AG04450 (cell line): ENCODE results near the gene VSIG2. TPM values are rescaled to one million over a fixed set of nuclear protein-coding genes. Genes with fewer than 3 reads are reported as not detected.

ENCODE experiments used
- CTCF ChIA-PET: fragments of 300-600, 350-600 bp; formaldehyde crosslinking; extraction: SDS; loops from one replicate; lab custom pipeline; 2022; ENCODE audit warnings: antibody characterized with exemption, inconsistent platforms; lab: Charles Lee
- POLR2A ChIA-PET: fragments of 350-600 bp; formaldehyde crosslinking; extraction: SDS; loops from one replicate; lab custom pipeline; 2021; ENCODE audit warnings: antibody characterized with exemption, inconsistent platforms; lab: Yijun Ruan, JAX
- DNase-seq: peaks from one replicate; pipeline ENCODE4 v3.0.0-alpha.2; 2011; ENCODE audit warnings: low read depth, low spot score
- H3K27ac ChIP-seq: one replicate; pipeline ENCODE4 v1.5.1; 2012; ENCODE audit warnings: low read depth, low read length, control low read depth
- H3K27me3 ChIP-seq: one replicate; pipeline ENCODE4 v1.6.0; 2012; ENCODE audit warnings: low read length; ENCODE audit not compliant: control insufficient read depth, insufficient read depth
- H3K4me3 ChIP-seq: 2 replicates; pipeline ENCODE4 v1.5.1; 2011; ENCODE audit warnings: mild to moderate bottlenecking, low read depth, low read length, control low read depth
- H3K9me3 ChIP-seq: 2 replicates; pipeline ENCODE4 v1.5.1; 2012; ENCODE audit warnings: low read length; ENCODE audit not compliant: control insufficient read depth, insufficient read depth
- polyA minus RNA-seq: library from RNA; depleted of rRNA, polyadenylated mRNA; stranded (reverse); fragments of >200 nt; gene quantifications from 2 replicates; pipeline ENCODE4 v1.2.3, GENCODE V29; 2011; rRNA and poly(A)+ RNA removed
- polyA plus RNA-seq: library from polyadenylated mRNA; depleted of rRNA; stranded (reverse); fragments of >200 nt; gene quantifications from 2 replicates; pipeline ENCODE4 v1.2.3, GENCODE V29; 2011; rRNA removed
- TF ChIP-seq, protein P1 (sequence below): IDR thresholded peaks from 2 replicates; pipeline ENCODE4 v1.5.1; 2011; ENCODE audit warnings: low read depth, low read length, control low read depth, inconsistent platforms

The VSIG2 gene, protein sequence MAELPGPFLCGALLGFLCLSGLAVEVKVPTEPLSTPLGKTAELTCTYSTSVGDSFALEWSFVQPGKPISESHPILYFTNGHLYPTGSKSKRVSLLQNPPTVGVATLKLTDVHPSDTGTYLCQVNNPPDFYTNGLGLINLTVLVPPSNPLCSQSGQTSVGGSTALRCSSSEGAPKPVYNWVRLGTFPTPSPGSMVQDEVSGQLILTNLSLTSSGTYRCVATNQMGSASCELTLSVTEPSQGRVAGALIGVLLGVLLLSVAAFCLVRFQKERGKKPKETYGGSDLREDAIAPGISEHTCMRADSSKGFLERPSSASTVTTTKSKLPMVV
- polyA plus RNA-seq (not detected in 2 replicates), polyA minus RNA-seq (not detected in 2 replicates)

DNA sequence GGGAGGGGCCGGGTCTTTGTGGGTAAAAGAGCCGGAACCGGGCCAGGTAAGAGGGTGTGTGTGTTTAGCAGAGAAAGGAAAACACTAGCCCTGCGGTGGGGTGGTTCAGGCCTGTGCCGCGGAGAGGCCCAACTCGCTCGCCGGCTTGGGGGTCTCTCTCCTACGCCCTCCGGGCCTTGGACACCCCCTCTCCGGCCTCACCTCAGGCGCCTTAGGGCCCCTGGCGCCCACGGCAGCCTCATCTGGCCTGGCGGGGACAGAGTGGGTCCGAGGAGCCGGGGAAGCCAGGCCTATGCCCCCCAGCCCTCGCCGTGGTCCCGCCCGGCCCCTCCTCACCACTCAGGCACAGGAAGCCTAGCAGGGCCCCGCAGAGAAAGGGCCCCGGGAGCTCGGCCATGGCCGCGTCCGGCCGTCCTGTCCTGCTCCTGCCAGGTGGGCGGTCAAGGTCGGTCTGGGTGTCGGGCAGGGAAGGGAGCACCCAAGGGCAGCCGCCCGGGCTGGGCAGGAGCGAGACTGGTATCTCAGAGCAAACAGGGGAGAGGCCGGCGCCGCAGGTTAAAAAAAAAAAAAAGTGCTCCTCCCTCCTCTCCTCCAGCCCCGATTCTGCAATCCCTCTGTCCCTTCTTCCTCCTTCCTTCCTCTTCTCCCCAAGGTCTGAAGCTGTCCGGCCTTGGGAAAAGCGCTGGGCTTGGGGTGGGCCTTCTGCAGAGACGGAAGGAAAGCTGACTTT is at the start of gene VSIG2:
VSIG2 (minus strand) TSS at position 515 of the 730 bp plus-strand sequence; CDS start at position 397, 118 bp downstream.
- CTCF ChIA-PET = interaction anchor here (0.8 to 2.8 kb wide), 7 partner anchors 11 to 108 kb away, joined by 4 to 19 read pairs (median 8); partner anchors contain the start of genes ESAM and NRGN
- POLR2A ChIA-PET = no interaction called here

DNA sequence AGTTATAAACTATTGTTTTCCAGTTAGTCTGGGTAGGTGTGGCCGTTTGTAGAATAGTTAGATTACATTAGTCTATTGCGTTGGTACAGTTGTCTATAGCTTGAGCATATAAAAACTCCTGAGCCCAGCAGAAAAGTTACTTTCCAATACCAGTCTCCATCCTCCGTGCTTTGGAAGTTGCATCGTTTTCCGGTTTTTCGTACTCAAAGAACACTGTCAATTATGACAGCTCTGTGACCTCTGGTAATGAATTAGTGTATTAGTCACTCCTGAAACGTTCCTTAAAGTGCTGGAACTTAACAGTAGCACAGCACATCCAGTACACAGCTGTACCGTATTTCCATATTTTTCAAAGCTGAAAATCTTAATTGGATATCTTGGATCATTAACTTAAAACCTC is 49.0 kb upstream of the VSIG2 start:
- Histone ChIP-seq H3K4me3 (peak overlapping the region; percentile 83), H3K9me3 (no peaks in the 10 kb centered on the region), H3K27me3 (no peaks in the 10 kb centered on the region), H3K27ac (peak overlapping the region; percentile 96)
- CTCF ChIA-PET = interaction anchor here (0.6 to 3.4 kb wide), 10 partner anchors 8 to 157 kb away, joined by 3 to 18 read pairs (median 4); no protein-coding TSS in a partner anchor
- TF ChIP-seq, protein P1, sequence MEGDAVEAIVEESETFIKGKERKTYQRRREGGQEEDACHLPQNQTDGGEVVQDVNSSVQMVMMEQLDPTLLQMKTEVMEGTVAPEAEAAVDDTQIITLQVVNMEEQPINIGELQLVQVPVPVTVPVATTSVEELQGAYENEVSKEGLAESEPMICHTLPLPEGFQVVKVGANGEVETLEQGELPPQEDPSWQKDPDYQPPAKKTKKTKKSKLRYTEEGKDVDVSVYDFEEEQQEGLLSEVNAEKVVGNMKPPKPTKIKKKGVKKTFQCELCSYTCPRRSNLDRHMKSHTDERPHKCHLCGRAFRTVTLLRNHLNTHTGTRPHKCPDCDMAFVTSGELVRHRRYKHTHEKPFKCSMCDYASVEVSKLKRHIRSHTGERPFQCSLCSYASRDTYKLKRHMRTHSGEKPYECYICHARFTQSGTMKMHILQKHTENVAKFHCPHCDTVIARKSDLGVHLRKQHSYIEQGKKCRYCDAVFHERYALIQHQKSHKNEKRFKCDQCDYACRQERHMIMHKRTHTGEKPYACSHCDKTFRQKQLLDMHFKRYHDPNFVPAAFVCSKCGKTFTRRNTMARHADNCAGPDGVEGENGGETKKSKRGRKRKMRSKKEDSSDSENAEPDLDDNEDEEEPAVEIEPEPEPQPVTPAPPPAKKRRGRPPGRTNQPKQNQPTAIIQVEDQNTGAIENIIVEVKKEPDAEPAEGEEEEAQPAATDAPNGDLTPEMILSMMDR = no peak
- POLR2A ChIA-PET = interaction anchor here (0.8 to 1.8 kb wide), 3 partner anchors 36 to 75 kb away, joined by 3 to 5 read pairs (median 3); no protein-coding TSS in a partner anchor
- DNase-seq = no peak

More for the DNA sequence above, at the start of gene VSIG2:
- no peak for DNase-seq
- Histone ChIP-seq H3K4me3 (no peak within 1 kb of the TSS), H3K27ac (no peak within 1 kb of the TSS), H3K9me3 (no peaks in the 10 kb centered on the region), H3K27me3 (peaks cover 8% of the 10 kb centered on the region)
- TF ChIP-seq, protein P1 = no peak

DNA sequence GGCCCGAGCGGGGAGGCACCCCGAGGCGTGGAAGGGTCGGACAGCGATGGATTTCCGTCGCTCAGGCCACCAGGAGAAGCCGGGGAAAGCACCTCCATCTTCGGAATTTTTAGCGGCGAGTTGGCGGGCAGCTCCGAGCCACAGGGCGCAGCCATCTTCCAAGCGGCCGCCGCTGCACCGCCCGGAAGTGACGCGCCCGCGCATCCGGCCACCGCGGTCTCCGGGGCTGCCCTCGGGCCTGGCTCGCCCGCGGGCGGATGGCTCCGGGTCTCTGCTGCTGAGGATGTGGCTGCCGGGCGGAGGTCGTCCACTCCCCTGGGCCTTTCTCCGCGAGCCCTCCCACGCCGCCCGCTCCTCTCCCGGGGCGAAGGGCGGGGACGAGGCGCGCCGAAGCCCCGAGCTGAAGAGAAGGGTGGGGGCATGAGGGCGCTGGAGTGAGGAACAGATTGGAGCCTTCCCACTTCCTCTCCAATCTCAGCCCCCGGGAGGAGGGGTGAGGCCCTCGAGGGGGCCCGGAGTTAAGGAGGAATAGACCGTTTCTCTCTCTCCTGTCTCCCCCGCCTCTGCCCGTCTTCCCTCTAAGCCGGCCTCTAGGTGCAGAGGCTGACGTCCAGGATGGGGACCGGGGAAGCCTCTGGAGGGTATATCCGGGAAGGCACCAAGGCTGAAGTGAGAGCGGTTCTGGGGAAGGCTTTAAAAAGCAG is 48.3 kb upstream of the VSIG2 start, which contains the start of gene MSANTD2:
MSANTD2 (minus strand) TSS at position 181 of the 704 bp plus-strand sequence; CDS start at position 155, 26 bp downstream.
- TF ChIP-seq, protein P1 = no peak
- peak within 1 kb of the TSS; percentile 96 for H3K27ac ChIP-seq
- H3K27me3 ChIP-seq = no peaks in the 10 kb centered on the region
- no peaks in the 10 kb centered on the region for H3K9me3 ChIP-seq
- peak within 1 kb of the TSS; percentile 83 for H3K4me3 ChIP-seq
- POLR2A ChIA-PET = interaction anchor here (0.5 to 1.8 kb wide), 5 partner anchors 37 to 178 kb away, joined by 3 to 5 read pairs (median 4); partner anchors contain the start of genes SPA17 and TBRG1
- CTCF ChIA-PET = interaction anchor here (1.0 to 3.4 kb wide), 6 partner anchors 13 to 156 kb away, joined by 3 to 18 read pairs (median 4); no protein-coding TSS in a partner anchor
- DNase-seq = peak; percentile 48

DNA sequence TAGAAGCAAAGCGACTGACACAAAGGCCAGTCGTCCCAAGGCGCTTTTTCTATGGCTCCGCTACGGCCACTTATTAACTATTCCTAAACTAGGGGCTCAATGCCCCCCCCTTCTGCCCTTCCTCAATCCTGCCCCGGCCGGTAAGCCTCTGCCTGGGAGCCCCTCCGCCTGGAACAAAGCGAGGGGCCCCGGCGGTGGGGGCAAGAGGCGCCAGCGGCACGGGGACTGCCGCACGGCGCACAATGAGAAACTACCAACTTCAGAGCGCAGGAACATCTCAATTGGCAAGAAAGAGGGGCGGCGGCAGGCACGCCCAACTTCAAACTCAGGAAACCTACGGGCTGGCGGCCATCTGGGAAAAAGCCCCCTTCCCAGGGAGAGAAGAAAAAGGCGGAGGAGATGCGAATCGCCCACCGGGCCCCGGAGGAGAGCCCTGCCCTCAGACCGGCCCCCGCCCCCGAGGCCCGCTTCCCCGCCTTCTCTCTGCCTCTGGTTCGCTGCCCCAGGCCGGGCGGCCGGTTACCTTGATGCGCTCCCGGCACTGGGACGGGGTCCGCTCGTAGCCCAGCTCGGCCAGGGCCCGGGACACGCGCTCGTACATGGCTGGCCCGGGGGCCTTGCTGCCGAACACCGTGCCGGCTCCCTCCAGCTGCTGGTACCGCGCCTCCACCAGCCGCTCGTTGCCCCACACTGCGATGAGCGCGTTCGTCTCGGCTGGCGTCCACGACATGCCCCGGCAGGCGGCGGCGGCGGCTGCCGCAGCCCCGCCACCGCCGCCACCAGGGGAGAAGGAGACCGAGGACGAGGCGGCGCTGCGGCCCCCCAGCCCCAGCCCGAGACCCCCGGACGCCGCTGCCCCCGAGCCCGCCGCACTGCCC is 47.5 kb upstream of the VSIG2 start:
- DNase-seq = no peak
- Histone ChIP-seq H3K4me3 (peak overlapping the region; percentile 83), H3K9me3 (no peaks in the 10 kb centered on the region), H3K27ac (peak overlapping the region; percentile 96), H3K27me3 (no peaks in the 10 kb centered on the region)
- ChIA-PET CTCF (interaction anchor here (0.8 to 3.7 kb wide), 11 partner anchors 21 to 343 kb away, joined by 3 to 29 read pairs (median 6); no protein-coding TSS in a partner anchor), POLR2A (interaction anchor here (0.5 to 1.8 kb wide), 6 partner anchors 37 to 177 kb away, joined by 3 to 6 read pairs (median 4); partner anchors contain the start of genes SIAE, SPA17 and TBRG1)
- TF ChIP-seq, protein P1 = no peak
